ENCODE measurements around the gene CDK5RAP2.

- TF ChIP-seq POLR2A (IDR thresholded peaks at IDR 0.05) (no peak), CTCF (IDR thresholded peaks at IDR 0.05) (no peak)
Measured at GRCh38 chr9:120442308-120442995, 137.5 kb downstream of the CDK5RAP2 start.
